Stimulated activated CD8-positive, alpha-beta memory T cell treated with anti-CD3 and anti-CD28 coated beads, Interleukin-15, amount 100 ng/mL, for 1 hour (primary cell): ENCODE data around the gene E2F3.
"Not testable (repeated sequence)": the region's sequence is repeated elsewhere in the genome, so short reads cannot be mapped to it uniquely, and the experiment has no call there.

Experiments
- DNase-seq: peaks from one replicate; pipeline ENCODE4 v3.0.0-alpha.2; 2020; ENCODE audit warnings: low read depth

The E2F3 gene

GRCh38 chr6:20467437-20467836 lies 65.8 kb downstream of the E2F3 start:
- no peak for DNase-seq

GRCh38 chr6:20468209-20468608 lies 66.5 kb downstream of the E2F3 start:
- no peak for DNase-seq

GRCh38 chr6:20472748-20473147 lies 71.1 kb downstream of the E2F3 start:
- DNase-seq = no peak

DNA sequence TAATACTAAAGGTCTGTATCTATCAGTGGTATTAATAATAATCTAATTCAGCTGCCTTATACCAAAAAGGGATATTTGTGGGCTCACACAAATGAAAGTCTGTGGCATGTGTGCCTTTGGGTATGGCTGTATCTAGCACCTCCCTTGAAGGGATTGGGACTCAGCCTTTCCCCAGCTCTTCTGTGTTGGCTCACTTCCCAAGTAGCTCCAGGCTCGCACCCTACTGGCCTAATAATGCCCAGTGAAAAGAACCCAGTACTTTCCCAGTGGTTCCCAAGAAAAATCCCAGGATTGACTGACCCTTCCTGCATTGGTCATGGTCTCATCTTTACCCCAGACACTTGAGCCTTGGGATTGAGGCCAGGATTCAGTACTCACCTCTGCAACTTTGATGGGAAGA lies 71.8 kb downstream of the E2F3 start:
- no peak for DNase-seq

GRCh38 chr6:20474874-20475542 lies 73.3 kb downstream of the E2F3 start:
- DNase-seq = no peak

GRCh38 chr6:20476501-20477043 lies 74.9 kb downstream of the E2F3 start:
- no peak for DNase-seq

DNA sequence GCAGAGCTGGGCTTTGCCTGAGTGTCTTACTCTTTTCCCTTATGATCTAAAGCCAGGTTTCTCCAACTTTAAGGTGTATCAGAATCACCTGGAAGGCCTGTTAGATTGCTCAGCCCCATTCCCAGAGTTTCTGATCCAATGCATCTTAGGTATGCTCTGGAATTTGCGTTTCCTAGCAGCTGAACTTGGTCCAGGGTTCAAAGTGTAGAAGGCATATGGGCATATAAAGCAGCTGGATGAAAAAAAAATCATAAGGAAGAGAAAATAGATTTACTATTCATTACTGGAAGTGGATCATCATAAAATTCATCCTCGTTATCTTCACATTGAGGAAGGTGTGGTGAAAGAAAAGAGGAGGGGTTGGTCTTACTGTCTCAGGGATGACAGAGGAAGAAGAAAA lies 75.8 kb downstream of the E2F3 start:
- no peak for DNase-seq

DNA sequence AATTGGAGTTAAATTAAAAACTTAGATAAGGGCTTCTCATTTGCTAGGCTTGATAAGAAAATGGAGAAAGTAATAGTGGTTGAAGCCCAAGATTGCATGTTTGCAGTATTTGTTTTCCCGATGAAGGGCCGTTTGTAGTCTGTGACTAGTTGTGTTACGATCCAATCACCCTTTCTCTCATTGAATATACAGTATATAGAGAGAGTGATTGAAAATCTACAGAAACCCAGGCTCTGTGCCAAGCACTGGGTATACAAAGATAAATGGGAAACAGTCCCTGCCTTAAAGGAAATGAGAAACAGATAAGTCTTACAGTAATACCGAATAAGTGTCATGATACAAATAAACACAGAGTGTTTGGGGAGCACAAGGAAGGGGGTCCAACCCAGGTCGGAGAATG lies 77.4 kb downstream of the E2F3 start:
- no peak for DNase-seq

DNA sequence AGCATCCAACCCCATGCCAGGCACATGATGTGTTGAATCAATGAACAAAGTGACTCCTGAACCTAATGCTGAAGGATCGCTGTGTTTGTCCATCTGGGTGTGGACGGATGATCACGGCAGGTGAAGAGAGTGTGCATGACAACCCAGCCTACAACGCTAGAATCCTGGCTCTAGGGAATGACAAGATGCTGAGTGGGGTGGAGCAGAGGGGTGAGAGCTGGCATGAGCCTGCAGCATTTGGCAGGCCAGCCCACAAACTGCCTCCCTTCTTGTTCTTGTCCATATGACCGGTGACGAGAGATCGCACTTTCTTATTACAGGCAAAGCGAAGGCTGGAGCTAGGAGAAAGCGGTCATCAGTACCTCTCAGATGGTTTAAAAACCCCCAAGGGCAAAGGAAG lies 77.8 kb downstream of the E2F3 start:
- no peak for DNase-seq

GRCh38 chr6:20481281-20481680 lies 79.6 kb downstream of the E2F3 start:
- DNase-seq = no peak

DNA sequence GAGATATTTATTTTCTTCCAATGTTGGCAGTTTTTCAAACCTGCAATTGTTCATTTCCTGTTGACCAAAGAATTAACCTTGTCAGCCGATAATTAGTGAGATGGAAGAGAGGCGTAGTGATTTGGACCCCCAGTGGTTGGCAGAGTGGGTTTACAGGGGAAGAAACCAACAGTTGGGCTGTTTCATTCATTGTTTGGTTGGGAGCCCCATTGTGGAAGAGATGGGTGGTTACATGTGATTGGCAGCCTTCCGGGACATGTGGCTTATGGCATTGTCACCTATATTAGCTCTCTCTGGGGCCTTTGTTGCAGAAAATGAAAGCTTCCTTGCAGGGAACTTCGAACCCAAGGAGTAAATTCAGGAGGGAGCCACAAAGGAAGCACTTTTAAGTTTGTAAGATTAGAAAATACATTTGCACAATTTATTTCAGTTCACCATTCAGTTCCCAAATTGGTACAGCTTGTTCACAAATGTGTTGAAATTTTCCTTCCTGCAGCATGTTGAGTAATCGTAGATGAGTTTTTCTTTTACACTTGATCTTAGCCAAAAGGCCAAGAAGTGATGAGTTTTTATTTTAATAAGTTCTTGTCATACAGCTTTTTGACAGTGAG lies 82.3 kb downstream of the E2F3 start:
- DNase-seq = no peak

DNA sequence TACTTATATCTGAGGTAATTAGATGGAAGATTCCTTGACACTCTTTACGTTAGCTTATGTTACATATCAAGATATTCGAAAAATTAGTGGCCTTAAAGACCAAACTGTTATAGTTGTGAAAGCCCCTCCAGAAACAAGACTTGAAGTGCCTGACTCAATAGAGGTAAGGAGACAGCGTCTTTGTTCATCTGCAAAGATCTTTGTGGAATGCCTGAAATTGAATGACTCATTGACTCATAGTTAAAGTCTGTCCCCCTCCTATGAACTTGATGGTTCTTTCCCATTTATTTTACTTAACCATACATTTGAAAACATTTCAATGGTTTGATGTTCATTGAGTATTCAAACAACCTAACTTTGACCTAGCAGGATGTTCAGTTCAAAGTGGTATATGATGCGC lies 85.0 kb downstream of the E2F3 start:
- no peak for DNase-seq

DNA sequence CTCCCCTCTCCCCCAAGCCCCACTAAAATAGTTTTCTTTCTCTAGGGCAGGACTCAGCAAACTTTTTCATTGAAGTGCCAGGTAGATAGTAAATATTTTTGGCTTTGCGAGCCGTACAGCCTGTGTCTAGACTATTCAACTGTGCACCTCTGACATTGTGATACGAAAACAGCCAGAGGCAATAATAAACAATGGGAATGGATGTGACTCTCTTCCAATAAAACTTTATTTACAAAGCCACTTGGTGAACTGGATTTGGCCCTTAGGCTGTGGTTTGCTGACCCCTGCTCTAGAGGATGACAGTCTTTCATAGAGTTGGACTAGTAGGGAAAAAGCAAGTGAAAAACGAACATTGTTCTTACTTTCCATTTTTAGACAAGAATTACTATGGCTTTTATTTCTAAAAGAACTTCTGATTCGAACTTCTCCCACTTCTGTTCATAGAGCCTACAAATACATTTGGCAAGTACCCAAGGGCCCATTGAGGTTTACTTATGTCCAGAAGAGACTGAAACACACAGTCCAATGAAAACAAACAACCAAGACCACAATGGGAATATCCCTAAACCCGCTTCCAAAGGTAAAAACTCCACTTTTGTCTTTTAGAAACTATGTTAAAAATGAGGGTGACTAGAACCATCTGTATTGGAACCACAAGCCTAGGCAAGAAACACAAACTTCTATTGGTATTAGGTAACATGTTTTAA lies 86.1 kb downstream of the E2F3 start:
- no peak for DNase-seq

DNA sequence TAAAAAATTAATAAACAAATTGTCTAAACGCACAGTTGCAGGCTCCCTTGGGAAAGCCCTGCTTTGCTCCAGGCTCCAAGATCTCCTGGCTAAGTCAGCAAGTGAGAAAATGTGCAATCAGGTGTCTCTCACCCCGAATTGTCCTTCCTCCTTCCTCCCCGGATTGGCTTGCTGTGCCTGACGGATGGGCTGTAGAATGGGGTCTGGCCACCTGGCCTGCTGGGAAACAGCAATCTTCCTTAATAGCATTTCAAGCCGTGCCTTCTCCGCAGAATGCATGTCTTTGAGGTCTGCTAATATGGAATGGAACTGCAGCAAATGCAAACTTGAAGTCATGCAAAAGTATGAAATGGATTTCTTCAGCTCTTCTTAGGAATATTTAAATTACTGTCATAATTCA lies 88.9 kb downstream of the E2F3 start:
- no peak for DNase-seq

- no peak for DNase-seq
Measured at GRCh38 chr6:20492099-20492498, 90.4 kb downstream of the E2F3 start.

- no peak for DNase-seq
Measured at GRCh38 chr6:20497216-20498040, 95.7 kb downstream of the E2F3 start.

GRCh38 chr6:20498041-20498385 lies 96.3 kb downstream of the E2F3 start:
- DNase-seq = no peak

DNA sequence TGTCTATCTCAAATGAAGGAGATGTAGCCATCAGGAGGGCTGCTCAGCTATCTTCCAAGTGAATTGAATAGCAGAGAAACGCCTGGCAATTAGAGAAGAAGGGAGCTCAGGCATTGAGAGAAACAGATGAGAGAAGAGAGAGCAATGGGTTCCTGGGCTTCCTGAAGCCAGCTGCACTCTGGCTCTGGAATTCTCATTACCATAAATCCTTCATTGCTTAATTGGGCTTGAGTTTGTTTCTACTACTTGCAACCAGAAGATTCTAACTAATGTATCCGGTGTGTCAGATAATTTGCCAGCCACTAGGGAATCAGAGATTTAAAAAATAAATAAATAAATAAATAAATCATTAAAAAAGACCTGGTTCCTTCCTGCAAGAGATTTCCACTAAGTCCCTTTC lies 107.5 kb downstream of the E2F3 start:
- no peak for DNase-seq

DNA sequence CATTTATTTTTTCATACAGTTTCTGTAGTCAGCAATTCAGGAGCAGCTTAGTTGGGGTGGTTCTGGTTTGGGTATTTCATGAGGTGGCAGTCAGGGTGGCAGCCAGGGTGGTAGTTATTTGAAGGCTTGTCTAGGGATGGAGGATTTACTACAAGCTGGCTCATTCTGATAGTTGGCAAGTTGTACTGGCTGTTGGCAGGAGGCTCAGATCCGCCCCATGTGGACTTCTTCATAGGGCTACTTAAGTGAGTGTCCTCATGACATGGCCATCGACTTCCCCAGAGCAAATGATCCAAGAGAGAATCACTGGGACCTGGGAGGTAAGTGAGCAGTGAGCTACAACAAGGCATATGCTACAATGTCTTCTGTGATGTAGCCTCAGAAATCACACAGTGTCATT lies 110.2 kb downstream of the E2F3 start:
- no peak for DNase-seq

GRCh38 chr6:20525208-20525607 lies 123.5 kb downstream of the E2F3 start:
- not testable (repeated sequence) for DNase-seq

- DNase-seq = not testable (repeated sequence)
Measured at GRCh38 chr6:20529086-20529448, 127.4 kb downstream of the E2F3 start.

- no peak for DNase-seq
Measured at GRCh38 chr6:20532881-20533280, 131.2 kb downstream of the E2F3 start.
